Mesendoderm (in vitro differentiated cells): ENCODE measurements around the gene HIP1.
"Not testable (repeated sequence)": the region's sequence is repeated elsewhere in the genome, so short reads cannot be mapped to it uniquely, and the experiment has no call there.

ENCODE experiments used
- DNase-seq: peaks from one replicate; pipeline ENCODE4 v3.0.0; 2013
- H2AK5ac ChIP-seq: 2 replicates; pipeline ENCODE4 v1.6.1; 2013; ENCODE audit warnings: low read length, inconsistent platforms
- H2BK120ac ChIP-seq: 2 replicates; pipeline ENCODE4 v1.6.1; 2013; ENCODE audit warnings: low read depth, mild to moderate bottlenecking, low read length, moderate library complexity, mixed read lengths
- H2BK15ac ChIP-seq: replicated peaks from 2 replicates; pipeline ENCODE4 v1.6.1; 2013; ENCODE audit warnings: low read depth, mild to moderate bottlenecking, moderate library complexity
- H2BK5ac ChIP-seq: 2 replicates; pipeline ENCODE4 v1.6.1; 2013; ENCODE audit warnings: low read length, inconsistent platforms
- H3K18ac ChIP-seq: 2 replicates; pipeline ENCODE4 v1.6.1; 2013; ENCODE audit warnings: mild to moderate bottlenecking, low read length, mixed read lengths
- H3K23ac ChIP-seq: one replicate; pipeline ENCODE4 v1.6.1; 2013; ENCODE audit warnings: low read length
- H3K27ac ChIP-seq: 2 replicates; pipeline ENCODE4 v1.5.1; 2013; ENCODE audit warnings: low read depth, mild to moderate bottlenecking, inconsistent platforms, low read length, moderate library complexity
- H3K27me3 ChIP-seq: 2 replicates; pipeline ENCODE4 v1.6.1; 2013; ENCODE audit warnings: low read length, control low read depth, mild to moderate bottlenecking, inconsistent platforms; ENCODE audit not compliant: insufficient read depth, poor library complexity
- H3K36me3 ChIP-seq: 2 replicates; pipeline ENCODE4 v1.6.1; 2013; ENCODE audit warnings: low read length, inconsistent platforms; ENCODE audit not compliant: control insufficient read depth, insufficient read depth
- H3K4ac ChIP-seq: one replicate; pipeline ENCODE4 v1.6.1; 2013; ENCODE audit warnings: low read depth, mild to moderate bottlenecking, low read length, moderate library complexity
- H3K4me1 ChIP-seq: 2 replicates; pipeline ENCODE4 v1.6.1; 2013; ENCODE audit warnings: low read depth, low read length, inconsistent platforms; ENCODE audit not compliant: control insufficient read depth
- H3K4me2 ChIP-seq: 2 replicates; pipeline ENCODE4 v1.6.1; 2013; ENCODE audit warnings: low read length
- H3K4me3 ChIP-seq: 2 replicates; pipeline ENCODE4 v1.5.1; 2013; ENCODE audit warnings: mild to moderate bottlenecking, low read length
- H3K56ac ChIP-seq: one replicate; pipeline ENCODE4 v1.6.1; 2013; ENCODE audit warnings: low read length
- H3K79me1 ChIP-seq: 2 replicates; pipeline ENCODE4 v1.6.1; 2013; ENCODE audit warnings: low read length, inconsistent platforms
- H3K79me2 ChIP-seq: 2 replicates; pipeline ENCODE4 v1.6.1; 2013; ENCODE audit warnings: mild to moderate bottlenecking, low read length; ENCODE audit not compliant: control insufficient read depth, insufficient read depth
- H3K9ac ChIP-seq: 2 replicates; pipeline ENCODE4 v1.6.1; 2013; ENCODE audit warnings: low read length, inconsistent platforms
- H4K5ac ChIP-seq: one replicate; pipeline ENCODE4 v1.6.1; 2013; ENCODE audit warnings: low read length
- H4K8ac ChIP-seq: one replicate; pipeline ENCODE4 v1.6.1; 2013; ENCODE audit warnings: low read depth, mild to moderate bottlenecking, control low read depth, low read length, moderate library complexity
- WGBS: extraction: QIAGEN DNeasy Blood & Tissue Kit; methylation state at CpG from one replicate; pipeline ENCODE4 v1.1.7; 2013; ENCODE audit warnings: low lambda C conversion rate, missing lambda C conversion rate; ENCODE audit not compliant: insufficient coverage; ENCODE audit errors: extremely low coverage; 5-methylcytosine and 5-hydroxymethylcytosine counted together

Gene HIP1

DNA sequence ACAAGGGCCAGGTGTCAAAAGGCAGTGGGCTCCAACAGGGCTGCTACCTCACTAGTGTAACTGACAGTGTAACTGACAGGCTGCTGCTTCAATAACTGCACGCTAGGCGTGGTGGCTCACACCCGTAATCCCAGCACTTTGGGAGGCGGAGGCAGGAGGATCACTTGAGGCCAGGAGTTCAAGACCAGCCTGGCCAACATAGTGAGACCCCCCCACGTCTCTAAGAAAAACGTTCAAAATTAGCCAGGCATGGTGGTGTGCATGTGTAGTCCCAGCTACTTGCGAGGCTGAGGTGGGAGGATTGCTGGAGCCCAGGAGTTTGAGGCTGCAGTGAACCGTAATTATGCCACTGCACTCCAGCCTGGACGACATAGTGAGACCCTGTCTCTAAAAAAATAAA lies 16.8 kb downstream of the HIP1 start:
- not testable (repeated sequence) for H2BK120ac ChIP-seq, H3K23ac ChIP-seq
- no CpG with 5 or more reads among the region's 9 CpGs for WGBS

GRCh38 chr7:75721426-75721825 lies 17.3 kb downstream of the HIP1 start:
- Histone ChIP-seq H4K8ac (no peak overlapping the region), H3K4me3 (no peak overlapping the region), H3K4me1 (no peaks in the 10 kb centered on the region), H2BK5ac (no peak overlapping the region), H2BK120ac (no peak overlapping the region), H3K36me3 (no peaks in the 10 kb centered on the region), H3K4ac (no peak overlapping the region), H3K18ac (no peak overlapping the region), H3K27ac (no peak overlapping the region), H2AK5ac (no peak overlapping the region), H3K79me1 (no peaks in the 10 kb centered on the region), H3K9ac (no peak overlapping the region), H3K56ac (no peak overlapping the region), H3K23ac (no peak overlapping the region), H3K27me3 (no peaks in the 10 kb centered on the region), H3K4me2 (no peak overlapping the region), H2BK15ac (no peak overlapping the region), H3K79me2 (no peaks in the 10 kb centered on the region), H4K5ac (no peak overlapping the region)
- DNase-seq, result no peak
- WGBS, result no CpG with 5 or more reads among the region's 2 CpGs

More for the DNA sequence above, 16.8 kb downstream of the HIP1 start:
- not testable (repeated sequence) for DNase-seq, H3K79me1 ChIP-seq, H3K27ac ChIP-seq, H2AK5ac ChIP-seq, H4K8ac ChIP-seq, H3K79me2 ChIP-seq, H3K56ac ChIP-seq, H3K27me3 ChIP-seq, H2BK5ac ChIP-seq, H3K4me3 ChIP-seq, H4K5ac ChIP-seq, H3K36me3 ChIP-seq, H3K18ac ChIP-seq, H3K4me2 ChIP-seq, H3K4me1 ChIP-seq, H3K9ac ChIP-seq, H2BK15ac ChIP-seq, H3K4ac ChIP-seq

- no CpG with 5 or more reads among the region's 5 CpGs for WGBS
Observed at GRCh38 chr7:75719626-75720025, 19.1 kb downstream of the HIP1 start.

GRCh38 chr7:75718390-75719031 lies 20.2 kb downstream of the HIP1 start:
- no peak overlapping the region for H3K27ac ChIP-seq
- H2BK5ac ChIP-seq, result no peak overlapping the region
- no peaks in the 10 kb centered on the region for H3K79me2 ChIP-seq
- H3K4me1 ChIP-seq, result no peaks in the 10 kb centered on the region
- no peak overlapping the region for H2BK120ac ChIP-seq
- WGBS, result no CpG with 5 or more reads among the region's 10 CpGs
- H3K4me2 ChIP-seq, result no peak overlapping the region
- H3K18ac ChIP-seq, result no peak overlapping the region
- H2AK5ac ChIP-seq, result no peak overlapping the region
- H4K5ac ChIP-seq, result no peak overlapping the region
- H3K79me1 ChIP-seq, result no peaks in the 10 kb centered on the region
- no peak overlapping the region for H3K23ac ChIP-seq
- H3K36me3 ChIP-seq, result no peaks in the 10 kb centered on the region
- no peaks in the 10 kb centered on the region for H3K27me3 ChIP-seq
- no peak overlapping the region for H3K4ac ChIP-seq
- H3K9ac ChIP-seq, result no peak overlapping the region
- no peak for DNase-seq
- H2BK15ac ChIP-seq, result no peak overlapping the region
- no peak overlapping the region for H3K56ac ChIP-seq
- no peak overlapping the region for H4K8ac ChIP-seq
- H3K4me3 ChIP-seq, result no peak overlapping the region

More at GRCh38 chr7:75719626-75720025, 19.1 kb downstream of the HIP1 start:
- no peak overlapping the region for H4K5ac ChIP-seq
- no peak overlapping the region for H3K4me3 ChIP-seq
- no peaks in the 10 kb centered on the region for H3K79me1 ChIP-seq
- no peak overlapping the region for H3K4ac ChIP-seq
- no peak overlapping the region for H2BK5ac ChIP-seq
- no peaks in the 10 kb centered on the region for H3K27me3 ChIP-seq
- H2BK15ac ChIP-seq, result no peak overlapping the region
- no peak overlapping the region for H3K56ac ChIP-seq
- H3K4me1 ChIP-seq, result no peaks in the 10 kb centered on the region
- H3K36me3 ChIP-seq, result no peaks in the 10 kb centered on the region
- H3K23ac ChIP-seq, result no peak overlapping the region
- no peak overlapping the region for H3K9ac ChIP-seq
- no peak overlapping the region for H2AK5ac ChIP-seq
- no peak overlapping the region for H2BK120ac ChIP-seq
- no peak overlapping the region for H3K18ac ChIP-seq
- H3K27ac ChIP-seq, result no peak overlapping the region
- H4K8ac ChIP-seq, result no peak overlapping the region
- DNase-seq, result no peak
- no peak overlapping the region for H3K4me2 ChIP-seq
- H3K79me2 ChIP-seq, result no peaks in the 10 kb centered on the region

DNA sequence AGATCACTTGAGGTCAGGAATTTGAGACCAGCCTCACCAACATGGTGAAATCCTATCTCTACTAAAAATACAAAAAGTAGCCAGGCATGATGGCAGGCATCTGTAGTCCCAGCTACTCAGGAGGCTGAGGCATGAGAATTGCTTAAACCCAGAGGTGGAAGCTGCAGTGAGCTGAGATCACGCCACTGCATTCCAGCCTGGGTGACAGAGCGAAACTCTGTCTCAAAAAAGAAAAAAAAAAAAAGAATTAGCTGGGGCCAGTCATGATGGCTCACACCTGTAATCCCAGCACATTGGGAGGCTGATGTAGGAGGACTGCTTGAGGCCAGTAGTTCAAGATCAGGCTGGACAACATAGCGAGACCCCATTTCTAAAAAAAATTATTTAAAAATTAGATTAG lies 21.0 kb downstream of the HIP1 start:
- WGBS, result no CpG with 5 or more reads among the region's 3 CpGs
- DNase-seq, result not testable (repeated sequence)

More for the DNA sequence above, 21.0 kb downstream of the HIP1 start:
- not testable (repeated sequence) for H3K4me1 ChIP-seq, H3K27ac ChIP-seq, H2BK5ac ChIP-seq, H3K4me2 ChIP-seq, H3K79me2 ChIP-seq, H4K8ac ChIP-seq, H3K79me1 ChIP-seq, H3K4me3 ChIP-seq, H3K4ac ChIP-seq, H2BK120ac ChIP-seq, H2BK15ac ChIP-seq, H3K27me3 ChIP-seq, H2AK5ac ChIP-seq, H3K9ac ChIP-seq, H4K5ac ChIP-seq, H3K36me3 ChIP-seq, H3K18ac ChIP-seq, H3K56ac ChIP-seq, H3K23ac ChIP-seq
